CD4-positive, alpha-beta T cell treated with Interleukin-21 for 1 hour (primary cell): ENCODE results near the gene CCSAP.
"Not testable (repeated sequence)": the region's sequence is repeated elsewhere in the genome, so short reads cannot be mapped to it uniquely, and the experiment has no call there.

Experiments used
- DNase-seq: peaks from one replicate; pipeline ENCODE4 v3.0.0-alpha.2; 2020

CCSAP gene

DNA sequence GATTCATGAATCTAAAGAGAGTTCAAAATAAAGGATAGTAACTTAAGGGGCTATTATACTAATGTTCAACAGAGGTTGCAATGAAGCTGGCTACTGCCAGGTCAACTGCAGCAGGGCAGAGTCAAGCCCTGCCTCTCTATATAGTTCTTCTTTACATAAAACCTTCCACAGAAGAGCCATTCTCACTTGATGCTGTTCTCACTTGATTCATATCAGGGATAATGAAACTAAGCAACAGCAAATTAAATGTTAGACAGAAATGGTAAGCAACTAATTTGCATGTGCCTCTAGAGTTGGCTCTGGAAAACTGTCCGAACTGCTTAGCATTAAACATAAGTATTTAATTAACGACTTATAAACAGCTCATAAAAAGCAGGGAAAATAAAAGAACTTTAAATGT, 17.4 kb downstream of the CCSAP start:
- no peak for DNase-seq

DNA sequence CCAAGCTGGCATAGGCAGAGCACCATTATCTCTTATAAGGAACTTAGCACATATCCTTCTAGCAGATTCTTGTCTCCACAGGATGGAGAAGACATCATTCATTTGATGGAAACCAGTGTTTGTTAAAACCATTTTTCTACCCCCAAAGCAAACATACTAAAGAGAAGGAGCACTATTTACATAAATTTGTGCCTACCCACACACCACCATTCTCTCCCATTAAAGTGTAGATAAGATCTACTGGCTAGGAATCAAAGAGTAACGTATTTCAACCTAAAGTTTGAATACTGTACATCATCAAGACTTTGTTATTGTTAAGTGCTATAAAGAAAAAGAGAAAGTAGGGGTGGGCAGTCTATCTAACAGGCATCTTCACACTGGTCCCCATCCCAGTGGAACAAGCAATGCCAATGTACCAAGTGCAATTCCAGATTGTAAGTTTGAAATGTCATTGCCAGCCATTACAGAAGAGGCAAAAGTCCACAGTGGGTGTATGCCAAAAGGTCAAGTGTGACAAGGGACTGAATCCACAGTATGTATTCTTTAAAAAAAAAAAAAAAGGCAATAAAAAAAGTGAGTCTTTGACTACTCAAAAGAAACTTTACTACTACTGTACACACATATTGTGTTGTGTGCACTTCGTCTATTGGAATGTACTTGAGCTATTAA, 18.8 kb downstream of the CCSAP start:
- no peak for DNase-seq

DNA sequence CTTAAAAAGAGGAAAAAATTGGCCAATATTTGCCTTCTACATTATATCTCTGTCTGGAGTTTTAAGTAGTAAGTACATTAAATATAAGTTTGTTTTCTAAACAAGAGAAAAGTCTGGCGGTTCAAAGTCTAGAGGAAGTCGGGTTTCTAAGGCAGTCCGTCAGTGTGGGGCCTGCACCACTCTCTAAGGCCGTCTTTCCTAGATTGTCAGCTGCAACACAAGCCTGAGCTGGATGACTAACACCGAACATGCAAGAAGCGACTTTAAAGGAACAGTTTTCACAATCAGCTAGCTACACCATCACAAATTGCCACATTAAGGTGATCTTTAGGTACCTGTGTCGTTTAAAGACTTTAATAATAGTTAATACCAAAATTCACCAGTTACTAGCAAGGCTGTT, 19.6 kb downstream of the CCSAP start:
- DNase-seq = no peak

DNA sequence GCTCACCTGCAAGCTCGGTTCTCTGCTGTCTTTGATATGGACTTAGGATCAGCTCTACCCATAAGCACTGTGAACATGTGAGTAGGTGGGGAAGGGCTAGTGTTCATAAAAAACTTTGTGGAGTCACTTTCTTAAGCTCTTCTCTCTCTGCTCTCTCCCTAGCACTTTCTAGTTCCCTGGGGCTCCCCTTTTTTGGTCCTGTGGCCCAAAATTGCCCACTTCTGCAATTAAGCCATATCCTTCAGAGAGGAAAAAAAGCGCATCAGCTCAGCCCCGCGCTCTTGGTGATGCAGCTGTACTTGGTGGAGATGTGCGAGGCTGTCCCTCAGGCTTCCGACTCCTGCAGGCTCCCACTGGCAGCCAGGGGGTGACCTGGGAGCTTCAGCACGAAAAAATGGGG, 23.4 kb downstream of the CCSAP start:
- no peak for DNase-seq

DNA sequence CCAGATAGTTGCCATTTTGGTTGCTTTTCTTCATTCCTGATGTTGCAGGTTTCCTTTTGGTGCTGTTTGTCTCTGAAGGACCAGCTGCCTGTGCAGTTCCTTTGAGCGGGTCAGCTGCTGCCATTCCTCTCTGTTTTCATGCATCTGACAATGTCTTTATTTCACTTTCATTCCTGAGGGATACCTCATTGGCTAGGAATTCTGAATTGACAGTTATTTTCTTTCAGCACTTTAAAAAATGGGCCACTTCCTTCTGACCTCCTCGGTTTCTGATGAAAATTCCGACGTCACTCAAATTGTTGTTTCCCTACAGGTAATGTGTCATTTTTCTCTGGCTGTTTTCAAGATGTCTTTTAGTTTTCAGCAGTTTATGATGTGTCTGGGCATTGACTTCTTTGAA, 24.8 kb downstream of the CCSAP start:
- DNase-seq = no peak

DNA sequence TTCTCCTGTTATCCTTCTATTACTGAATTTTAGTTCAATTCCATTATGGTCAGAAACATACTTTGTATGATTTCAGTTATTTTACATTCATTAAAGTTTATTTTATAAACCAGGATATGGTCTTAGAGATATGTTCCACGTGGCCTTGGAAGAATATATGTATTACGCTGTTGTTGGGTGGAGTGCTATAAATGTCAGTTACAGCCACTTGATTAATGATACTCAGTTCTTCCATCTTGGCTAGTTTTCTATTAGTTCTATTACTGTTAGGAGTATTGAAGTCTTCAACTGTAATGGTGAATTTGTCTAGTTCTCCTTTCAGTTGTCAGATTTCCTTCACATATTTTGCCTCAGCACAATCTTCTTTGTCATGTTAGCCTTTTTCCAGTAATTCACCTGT, 26.7 kb downstream of the CCSAP start:
- DNase-seq = no peak

DNA sequence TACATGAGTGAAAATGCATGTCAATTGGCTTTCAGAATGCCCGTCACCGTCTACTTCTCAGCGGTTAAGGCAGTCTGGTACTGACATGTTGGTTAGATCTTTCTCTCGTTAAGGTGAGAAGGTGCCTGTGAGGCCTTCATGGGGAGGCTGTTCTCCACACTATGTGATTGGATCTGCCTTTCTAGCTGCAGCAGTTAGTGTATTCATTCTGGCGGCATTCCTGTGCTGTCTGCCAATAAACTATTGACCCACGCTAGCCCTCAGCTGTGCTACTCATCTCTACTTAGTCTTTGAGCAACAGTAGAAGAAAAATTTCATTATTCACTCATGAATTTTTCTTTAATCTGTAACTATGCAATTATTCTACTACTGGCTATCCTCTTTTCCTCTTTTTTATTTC, 32.0 kb downstream of the CCSAP start:
- no peak for DNase-seq

DNA sequence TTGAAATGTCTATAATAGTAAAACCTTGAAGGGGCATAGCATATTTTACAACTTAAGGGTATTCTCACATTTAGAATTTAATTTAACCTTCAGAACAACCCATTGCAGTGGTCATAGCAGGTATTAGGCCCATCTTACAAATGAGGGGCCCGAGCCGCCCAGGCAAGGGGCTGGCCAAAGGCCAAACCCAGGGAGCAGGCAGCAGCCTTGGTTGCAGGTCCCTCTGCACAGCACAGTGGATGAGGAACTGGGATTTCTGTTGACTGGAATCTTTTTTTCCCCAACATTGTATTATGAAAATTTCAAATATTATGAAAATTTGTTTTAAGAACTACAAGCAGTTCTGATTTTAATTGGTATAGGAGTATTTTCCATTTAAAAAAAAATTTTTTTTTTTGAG, 33.2 kb downstream of the CCSAP start:
- no peak for DNase-seq

DNA sequence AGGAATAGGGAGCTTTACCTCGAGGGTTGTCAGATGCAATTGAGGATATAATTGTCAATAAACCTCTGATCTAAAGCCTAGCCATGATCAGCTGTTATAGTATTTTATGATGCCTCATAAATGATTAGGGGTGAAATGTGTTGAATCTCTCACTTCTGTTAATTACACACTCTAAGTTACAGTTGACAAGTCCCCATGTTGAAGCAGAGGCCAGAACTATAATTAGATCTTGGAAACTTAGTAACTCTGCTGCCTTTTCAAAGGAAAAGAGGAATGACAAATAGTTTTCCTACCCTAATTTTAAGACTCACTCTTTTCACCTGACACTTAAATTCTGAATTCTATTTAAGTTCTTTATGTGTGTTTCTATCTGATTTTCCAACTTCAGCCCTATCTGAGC, 33.8 kb downstream of the CCSAP start:
- DNase-seq = no peak

DNA sequence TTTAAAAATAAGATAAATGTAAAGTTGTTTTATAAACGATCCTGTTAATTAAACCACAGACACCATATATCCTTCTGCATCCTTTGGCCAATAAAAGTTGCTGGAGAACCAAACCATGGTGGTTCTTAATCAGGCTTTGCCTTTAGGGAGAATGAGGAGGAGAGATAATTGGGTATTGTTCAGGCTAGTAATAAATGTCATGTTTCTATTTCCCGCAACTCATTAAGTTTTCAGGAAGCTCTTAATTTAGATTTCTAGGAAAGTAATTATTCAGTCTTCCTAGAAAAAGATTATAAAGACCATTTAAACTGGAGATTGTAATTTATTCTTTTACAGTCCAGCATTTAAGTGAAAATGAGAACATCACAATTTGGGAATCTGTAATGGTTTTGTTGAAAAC, 37.5 kb downstream of the CCSAP start:
- no peak for DNase-seq

DNA sequence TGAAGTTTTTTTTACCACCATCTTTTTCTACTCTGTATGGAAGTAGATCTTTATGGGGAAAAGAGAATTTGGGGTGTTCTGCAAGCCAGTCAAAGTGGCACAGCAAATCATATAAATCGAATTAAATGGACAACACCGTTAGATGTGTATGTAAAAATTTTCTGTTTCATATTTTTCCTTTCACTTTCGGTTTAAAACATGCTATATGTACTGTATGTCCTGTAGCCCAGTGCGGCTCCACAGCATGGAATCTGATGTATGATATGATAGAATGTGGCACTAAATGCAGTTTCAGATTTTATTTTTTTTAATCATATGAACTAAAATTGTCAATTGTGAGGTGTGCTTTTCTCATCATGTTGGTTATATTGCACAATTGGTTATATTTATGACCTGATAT, 39.0 kb downstream of the CCSAP start:
- DNase-seq = no peak

DNA sequence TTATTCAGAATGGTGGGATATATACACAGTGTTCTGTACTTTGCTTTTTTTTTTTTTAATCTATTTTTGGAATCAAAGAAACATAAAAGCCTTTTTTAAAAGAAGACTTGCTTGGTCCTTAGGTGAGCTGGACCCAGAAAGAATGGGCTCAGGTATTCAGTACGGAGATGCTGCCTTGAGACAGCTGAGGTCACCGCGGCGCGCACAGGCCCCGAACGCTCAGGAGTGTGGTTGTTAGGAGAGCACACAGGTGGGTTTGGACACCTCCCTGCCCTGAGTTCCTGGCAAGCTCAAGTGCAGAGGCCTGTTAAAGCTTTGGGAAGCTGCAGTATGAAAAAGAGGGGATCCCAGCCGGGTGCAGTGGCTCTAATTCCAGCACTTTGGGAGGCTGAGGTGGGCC, 40.1 kb downstream of the CCSAP start:
- DNase-seq = no peak

DNA sequence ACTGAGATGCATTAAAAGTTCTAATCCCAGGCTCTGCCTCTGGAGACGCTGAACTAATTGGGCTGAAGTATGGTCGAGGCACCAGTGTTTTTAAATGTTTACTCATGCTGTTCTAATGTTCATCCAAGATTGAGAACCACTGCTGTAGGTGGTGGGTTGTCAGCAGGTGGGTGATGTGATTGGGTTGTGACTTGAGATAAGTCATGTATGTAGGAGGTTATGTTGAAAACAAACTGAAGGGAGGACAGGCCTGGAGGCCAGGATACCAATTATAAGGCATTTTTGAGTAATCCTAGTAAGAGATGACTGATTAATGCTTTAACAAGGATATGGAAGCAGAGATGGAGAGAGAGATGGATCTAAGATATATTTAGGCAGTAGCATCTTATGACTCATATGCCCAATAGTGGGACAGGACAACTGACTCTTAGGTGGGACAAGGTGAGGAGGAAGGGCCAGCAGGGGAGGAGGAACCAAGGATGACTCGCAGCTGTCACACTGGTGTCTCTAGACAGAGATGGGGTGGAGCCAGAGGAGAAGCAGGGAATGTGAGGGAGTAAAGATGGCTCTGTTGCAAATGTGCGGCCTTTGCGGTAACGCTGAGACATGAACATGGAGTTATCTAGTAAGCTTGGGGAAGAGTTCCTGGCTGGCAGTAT, 42.6 kb downstream of the CCSAP start:
- DNase-seq = no peak

DNA sequence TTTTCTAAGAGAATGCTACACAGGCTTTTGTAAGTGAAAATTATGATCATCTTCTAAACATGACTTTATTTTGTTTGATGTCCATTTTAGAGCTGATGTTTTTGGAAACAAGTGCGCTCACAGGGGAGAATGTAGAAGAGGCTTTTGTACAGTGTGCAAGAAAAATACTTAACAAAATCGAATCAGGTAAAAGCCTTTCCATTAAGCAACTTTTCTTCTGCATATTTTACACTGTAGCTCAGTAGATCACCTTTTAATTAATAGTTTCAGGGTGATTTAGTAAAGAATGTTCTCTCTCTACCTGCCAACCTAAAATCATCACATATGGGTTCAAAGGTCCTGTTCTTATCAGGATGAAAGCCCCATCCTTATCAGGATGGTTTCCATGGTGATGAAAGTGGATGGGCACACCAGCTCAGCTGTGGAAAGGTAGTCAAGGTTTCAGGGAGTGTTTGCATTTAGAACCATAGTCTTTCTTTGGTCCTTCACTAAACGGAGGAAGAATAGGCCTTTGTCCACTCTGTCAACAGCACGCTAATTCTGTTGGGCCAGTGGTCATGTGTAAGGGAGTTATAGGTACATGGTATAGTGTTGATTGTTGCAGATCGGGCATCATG, 43.9 kb downstream of the CCSAP start:
- no peak for DNase-seq

DNA sequence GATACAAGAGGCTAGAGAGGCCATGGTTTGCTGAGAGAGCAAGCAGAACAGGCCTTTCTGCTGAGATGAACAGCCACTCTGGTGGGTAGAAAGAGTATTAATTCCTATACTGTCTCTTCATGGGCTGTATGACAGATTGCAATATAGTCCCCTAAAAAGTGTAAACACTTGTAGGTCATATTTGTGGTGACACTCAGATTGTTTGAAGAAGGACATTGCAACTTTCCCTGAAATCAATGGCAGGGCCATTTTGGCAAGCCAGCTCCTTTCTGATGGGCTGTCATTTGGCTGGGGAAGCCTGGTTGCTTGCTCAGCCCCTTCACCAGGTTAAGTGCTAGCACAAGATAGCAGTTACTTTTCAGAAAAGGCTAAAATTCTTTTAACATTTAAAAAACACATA, 44.4 kb downstream of the CCSAP start:
- DNase-seq = no peak

DNA sequence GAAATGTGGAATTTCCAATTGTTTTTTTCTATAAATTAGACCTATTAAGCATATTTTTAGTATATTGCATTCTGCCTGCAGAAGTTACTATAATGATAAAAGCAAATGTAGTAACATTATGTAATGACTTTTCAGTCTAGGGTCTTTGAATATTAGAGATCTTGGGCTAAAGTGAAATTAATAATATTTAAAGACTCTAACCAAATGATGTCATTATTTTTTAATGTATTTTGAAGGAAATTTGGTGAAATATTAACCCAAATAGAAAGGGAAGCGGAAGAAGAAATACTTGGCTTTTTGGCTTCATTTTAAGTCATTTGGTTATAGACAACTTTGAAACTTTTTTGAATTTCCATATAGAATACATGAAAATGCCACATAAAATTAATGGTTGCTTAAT, 45.1 kb downstream of the CCSAP start:
- no peak for DNase-seq

DNA sequence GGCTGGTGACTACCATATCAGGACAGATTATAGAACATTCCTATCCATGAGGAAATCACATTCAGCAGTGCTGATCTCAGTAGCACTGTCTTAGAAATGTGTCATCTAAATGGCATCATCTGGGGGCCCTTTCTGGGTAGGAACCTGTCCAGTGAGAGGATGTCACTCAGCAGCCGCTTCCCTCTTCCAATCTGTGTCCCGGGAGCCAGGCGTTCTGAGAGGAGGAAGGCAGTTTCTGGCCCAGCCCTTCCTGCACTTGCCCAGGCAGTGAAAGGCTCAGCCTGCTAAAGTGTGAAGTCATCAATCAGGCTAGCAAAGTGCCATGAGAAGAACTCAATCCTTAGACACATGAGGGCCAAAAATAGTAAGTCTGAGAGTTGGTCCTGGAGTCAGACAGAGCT, 46.3 kb downstream of the CCSAP start:
- no peak for DNase-seq

DNA sequence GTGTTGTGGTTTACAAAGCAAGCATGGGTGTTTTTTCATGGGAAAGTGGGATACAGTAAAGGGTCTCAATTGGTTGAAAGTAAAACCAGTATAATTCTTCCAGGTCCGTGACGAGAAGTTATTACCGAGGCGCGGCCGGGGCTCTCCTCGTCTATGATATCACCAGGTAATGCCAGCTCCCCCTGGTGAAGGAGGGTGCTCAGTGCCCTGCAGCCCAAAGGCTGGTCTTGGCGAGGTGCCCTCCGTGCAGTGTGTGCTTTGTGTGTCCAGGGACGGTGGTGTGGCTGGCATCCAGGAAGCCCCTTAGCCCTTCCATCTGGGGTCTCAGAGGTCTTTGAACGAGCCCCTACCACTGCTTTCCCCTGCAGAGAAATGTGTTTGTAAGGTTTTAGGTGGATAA, 47.1 kb downstream of the CCSAP start:
- no peak for DNase-seq

DNA sequence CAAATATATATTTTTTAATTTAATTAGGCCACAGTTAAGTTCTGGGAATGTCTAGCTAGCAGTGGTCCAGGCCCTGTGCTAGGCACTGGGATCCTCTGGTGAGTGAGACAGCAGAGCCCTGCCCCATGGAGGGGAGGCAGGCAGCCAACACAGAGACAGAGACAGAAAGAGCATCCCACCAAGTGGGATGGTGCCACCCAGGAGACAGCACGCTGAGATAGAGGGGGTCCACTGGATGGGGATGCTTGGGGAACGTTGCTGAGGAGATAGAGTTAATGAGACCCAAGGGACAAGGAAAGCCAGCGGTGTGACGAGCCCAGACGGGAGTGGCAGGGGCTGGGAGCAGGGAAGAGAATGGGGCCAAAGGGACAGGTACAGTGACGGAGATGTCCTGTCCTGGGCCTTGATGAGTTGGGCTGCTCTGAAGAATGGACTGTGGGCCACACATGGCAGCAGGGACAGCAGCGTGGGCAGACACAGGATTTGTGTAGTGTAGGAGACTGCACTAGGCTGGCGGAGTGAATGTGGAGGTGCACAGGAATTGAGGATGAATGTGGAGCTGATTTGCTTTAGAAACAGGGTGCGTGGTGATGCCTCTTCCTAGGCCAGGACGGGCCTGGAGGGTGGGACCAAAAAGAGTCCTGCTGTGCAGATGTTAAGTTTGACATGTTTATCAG, 49.2 kb downstream of the CCSAP start:
- no peak for DNase-seq

DNA sequence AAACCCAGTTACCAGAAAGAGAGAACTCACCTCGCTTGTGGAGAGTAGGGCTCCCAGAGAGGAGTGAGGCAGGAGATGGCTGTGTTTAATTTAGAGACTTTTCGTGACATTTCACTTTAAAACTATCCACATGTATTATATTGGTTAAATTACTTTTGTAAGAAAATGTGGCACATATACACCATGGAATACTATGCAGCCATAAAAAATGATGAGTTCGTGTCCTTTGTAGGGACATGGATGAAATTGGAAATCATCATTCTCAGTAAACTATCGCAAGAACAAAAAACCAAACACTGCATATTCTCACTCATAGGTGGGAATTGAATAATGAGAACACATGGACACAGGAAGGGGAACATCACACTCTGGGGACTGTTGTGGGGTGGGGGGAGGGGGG, 51.2 kb downstream of the CCSAP start:
- DNase-seq = not testable (repeated sequence)

DNA sequence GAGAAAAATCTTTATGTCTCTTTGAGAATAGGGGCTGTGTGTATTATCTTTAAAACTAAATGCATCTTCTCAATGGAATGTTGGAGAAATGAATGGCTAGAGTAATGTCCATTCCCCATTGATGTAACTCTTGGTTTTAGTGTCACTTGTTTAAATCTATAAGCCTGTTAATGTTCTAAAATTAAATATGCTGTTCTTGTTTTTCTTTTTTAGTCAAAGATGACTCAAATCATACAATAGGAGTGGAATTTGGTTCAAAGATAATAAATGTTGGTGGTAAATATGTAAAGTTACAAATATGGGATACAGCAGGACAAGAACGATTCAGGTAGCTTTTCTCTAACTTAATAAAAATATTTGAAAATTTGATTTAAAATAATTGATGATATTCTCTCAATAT, 54.3 kb downstream of the CCSAP start:
- no peak for DNase-seq

DNA sequence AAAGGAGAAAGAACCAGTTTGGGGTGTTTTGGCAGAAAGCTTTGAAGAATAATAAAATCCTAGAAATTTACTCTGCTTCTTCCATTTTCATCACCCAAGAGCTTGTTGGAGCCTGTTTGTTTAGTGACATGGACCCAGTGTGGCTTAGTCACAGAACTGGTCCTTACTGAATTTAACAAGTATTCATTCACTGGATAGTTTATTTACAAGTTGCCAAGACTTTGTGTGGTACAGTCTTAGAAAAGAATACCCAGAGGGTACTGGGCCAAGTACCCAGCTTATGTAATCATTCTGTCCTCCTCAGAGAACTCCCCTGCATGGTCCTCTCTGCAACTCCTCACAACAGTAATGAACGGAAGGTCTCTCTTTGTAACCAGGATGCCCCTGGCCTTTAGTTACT, 55.6 kb downstream of the CCSAP start:
- no peak for DNase-seq

DNA sequence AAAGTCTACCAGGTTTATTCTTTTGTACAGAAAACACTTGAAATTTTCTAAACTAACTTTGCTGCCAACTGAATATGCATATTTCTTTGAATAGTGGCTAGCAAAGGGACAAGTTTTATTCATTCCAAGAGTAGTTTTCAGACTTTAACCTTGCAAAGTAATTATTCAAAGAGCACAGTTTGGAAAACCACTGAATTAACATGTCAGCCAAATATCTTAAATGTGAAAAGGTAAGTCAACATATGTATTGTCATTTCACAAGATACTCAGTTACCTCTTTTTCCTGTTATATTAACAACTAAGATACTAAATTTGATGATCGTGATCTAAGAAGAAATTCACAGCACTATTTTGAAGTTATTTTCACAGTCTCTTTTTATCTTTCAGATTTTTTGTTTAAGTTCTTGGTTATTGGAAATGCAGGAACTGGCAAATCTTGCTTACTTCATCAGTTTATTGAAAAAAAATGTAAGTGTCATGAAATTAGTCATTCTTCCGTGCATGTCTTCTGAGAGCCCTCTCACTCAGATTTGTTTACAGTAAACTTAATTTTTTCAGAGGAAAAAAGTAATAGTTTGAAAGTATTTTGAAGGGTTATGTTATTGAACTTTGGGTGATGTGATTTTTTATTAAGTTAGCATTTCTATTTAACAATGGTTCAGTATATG, 56.6 kb downstream of the CCSAP start:
- no peak for DNase-seq

DNA sequence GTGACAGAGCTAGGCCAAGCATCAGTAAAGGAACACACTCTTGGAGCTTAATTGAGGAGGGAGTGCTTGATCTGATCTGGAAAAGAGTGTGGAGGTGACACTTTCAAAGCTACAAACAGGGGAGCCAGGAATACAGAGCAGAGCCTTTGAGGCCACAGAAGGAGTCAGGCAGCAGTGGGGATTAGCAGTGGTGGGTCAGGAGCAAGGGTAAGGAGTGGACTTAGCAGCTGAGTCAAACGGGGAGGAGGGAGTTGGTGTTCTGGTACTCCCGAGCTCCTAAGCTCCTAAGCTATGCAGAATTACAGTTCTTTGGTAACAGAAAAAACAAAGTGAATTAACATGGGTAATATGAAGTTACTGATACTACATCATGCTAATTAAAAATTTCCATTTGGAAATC, 57.4 kb downstream of the CCSAP start:
- DNase-seq = no peak
